Activated CD4-positive, alpha-beta T cell treated with anti-CD3 and anti-CD28 coated beads, Interleukin-10, Interleukin-2, amounts not matched to agents 100 ng/mL and 50 ng/mL, durations not matched to agents 16 hours and 8 hours (primary cell): ENCODE results near the gene SLC24A4.

Experiments used
- DNase-seq: peaks from one replicate; pipeline ENCODE4 v3.0.0-alpha.2; 2020

The SLC24A4 gene

DNA sequence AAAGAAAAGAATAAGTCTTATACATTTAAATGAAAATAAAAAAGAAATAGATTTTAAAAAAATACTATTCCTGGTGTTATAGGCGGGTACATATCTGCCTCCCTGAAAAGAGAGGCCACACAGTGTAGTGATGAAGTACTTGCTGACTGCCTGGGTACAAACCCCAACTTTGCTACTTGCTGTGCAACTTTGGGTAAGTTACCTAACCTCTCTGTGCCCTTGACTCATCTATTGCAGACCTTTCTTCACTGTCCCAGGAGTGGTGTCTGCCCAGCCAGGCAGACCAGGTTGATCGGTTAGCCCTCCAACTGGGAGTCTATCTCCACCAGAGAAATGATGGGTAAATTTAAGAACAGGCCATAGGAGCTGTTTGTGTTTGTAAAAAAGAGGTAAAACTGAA, 82.0 kb downstream of the SLC24A4 start:
- no peak for DNase-seq

DNA sequence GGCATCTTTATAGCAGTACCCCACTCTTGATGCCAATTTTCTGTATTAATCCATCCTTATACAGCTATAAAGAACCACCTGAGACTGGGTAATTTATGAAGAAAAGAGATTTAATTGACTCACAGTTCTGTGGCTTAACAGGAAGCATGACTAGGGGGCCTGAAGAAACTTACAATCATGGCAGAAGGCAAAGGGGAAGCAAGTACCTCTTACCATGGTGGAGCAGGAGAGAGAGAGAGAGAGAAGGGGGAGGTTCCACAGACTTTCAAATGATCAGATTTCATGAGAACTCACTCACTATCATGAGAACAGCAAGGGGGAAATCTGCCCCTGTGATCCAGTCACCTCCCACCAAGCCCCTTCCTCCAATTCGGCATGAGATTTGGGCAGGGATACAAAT, 84.4 kb downstream of the SLC24A4 start:
- no peak for DNase-seq

GRCh38 chr14:92409043-92409442, 86.1 kb downstream of the SLC24A4 start:
- no peak for DNase-seq

GRCh38 chr14:92411135-92411534, 88.2 kb downstream of the SLC24A4 start:
- DNase-seq, result no peak

DNA sequence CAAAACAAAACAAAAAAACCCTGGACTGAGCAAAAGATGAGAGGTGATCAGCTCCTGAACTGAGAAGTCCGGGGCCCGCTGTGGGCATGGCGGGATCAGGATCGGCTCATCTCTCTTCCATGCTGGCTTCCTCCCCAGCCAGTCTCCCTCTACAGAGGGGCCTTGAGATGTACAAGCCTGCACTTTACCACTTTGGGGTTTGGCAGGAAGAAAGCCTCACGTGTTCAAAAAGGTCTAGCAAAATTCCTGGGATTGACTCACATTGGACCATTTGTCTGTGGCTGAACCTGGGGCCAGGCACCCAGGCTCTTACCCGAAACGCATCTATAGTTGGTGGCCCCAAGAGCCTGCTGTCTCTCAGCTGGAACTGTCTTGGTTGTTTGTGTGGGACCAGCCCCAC, 89.0 kb downstream of the SLC24A4 start:
- DNase-seq, result no peak

GRCh38 chr14:92412912-92413311, 89.9 kb downstream of the SLC24A4 start:
- DNase-seq, result no peak

GRCh38 chr14:92413379-92413778, 90.4 kb downstream of the SLC24A4 start:
- DNase-seq, result no peak

- DNase-seq, result no peak
Measured at GRCh38 chr14:92414690-92415445, 91.9 kb downstream of the SLC24A4 start.

- DNase-seq, result no peak
Measured at GRCh38 chr14:92415969-92416368, 93.0 kb downstream of the SLC24A4 start.

DNA sequence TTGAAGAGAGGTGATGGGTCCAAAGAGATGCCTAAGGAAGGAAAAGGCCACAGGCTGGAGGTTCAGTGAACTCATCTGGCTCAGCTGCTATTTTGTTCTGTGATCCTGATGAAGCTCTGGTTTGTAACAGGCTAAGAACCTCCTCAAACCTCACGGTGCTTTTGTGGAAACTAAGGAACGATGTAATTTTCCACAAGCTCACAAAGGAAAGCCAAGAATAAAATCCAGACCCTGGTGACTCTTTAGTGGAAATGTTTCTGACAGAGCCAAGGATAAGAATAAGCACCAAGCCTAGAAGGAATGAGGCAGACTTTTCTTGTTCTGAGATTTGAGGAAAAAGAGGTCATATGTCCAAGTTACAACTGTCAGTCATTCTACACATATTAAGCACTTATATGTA, 93.6 kb downstream of the SLC24A4 start:
- DNase-seq, result no peak

DNA sequence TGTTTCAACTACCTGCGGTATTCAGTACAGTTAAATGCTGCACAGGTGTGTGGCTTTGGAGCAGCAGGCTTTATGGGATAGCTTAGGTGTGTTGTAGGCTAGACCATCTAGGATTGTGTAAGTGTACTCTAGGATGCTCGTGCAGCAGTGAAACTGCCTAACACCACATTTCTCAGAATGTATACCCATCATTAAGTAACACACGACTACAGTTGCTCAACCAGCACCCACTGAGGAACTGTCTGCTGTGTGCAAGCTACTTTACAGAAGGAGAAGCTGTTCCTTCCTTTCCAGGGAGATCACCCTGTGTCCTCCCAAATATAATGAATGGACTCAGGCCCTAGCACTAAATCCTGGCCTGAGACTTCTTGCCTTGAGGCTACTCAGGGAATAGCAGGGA, 94.8 kb downstream of the SLC24A4 start:
- no peak for DNase-seq

- DNase-seq, result no peak
Measured at GRCh38 chr14:92421751-92422150, 98.8 kb downstream of the SLC24A4 start.

DNA sequence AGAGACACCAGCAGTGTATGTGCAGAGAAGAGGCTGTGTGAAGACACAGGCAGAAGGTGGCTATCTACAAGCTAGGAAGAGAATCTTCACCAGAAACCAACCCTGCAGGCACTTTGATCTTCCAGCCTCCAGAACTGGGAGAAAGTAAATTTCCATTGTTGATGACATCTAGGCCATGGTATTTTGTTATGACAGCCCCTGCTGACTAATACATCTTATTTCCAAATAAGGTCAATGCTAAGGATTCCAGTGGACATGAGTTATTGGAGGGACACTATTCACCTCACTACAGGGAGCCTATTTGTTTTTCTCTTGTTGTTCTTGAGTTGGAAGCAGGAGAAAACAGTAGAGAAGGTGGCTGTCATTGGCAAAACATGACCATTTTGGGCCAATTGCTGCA, 102.1 kb downstream of the SLC24A4 start:
- DNase-seq, result no peak

- DNase-seq, result no peak
Measured at GRCh38 chr14:92426237-92426636, 103.3 kb downstream of the SLC24A4 start.

- DNase-seq, result no peak
Measured at GRCh38 chr14:92427096-92427495, 104.1 kb downstream of the SLC24A4 start.

DNA sequence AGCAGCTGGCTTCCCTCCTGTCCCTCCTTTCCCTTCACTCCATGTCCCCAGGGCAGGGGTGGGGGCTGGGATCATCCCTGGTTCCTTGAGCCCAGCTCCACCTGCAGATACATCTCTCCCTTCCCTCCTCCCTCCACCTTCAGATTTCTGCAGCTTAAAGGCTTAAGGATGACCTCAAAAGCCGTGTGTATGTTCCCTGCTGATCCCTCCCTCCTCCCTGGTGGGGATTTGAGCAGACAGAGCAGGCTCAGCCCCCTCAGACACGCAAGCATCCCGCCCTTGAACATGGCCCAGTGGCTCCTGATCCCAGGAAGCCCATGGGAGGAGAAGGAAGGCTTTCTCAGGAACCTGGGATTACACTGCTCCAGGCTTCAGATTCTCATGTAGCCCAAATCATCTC, 107.7 kb downstream of the SLC24A4 start:
- DNase-seq, result no peak

GRCh38 chr14:92431199-92431725, 108.3 kb downstream of the SLC24A4 start:
- no peak for DNase-seq

DNA sequence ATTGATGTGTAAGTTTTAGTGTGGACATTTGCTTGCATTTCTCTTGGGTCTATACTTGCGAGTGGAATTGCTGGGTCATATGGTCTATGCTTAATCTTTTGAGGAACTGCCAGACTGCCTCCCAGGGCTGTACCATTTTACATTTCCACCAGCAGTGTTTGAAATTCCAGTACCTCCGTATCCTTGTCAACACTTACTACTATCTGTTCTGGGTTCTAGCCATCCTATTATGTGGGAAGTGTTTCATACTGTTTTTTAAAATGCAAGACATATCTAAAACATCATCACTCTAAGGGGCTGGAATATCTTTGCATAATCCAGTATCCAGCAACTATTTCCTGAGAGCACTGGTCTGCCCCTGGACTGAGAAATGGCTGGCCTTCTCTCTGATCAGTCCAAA, 110.4 kb downstream of the SLC24A4 start:
- DNase-seq, result no peak

GRCh38 chr14:92435154-92435553, 112.2 kb downstream of the SLC24A4 start:
- no peak for DNase-seq

DNA sequence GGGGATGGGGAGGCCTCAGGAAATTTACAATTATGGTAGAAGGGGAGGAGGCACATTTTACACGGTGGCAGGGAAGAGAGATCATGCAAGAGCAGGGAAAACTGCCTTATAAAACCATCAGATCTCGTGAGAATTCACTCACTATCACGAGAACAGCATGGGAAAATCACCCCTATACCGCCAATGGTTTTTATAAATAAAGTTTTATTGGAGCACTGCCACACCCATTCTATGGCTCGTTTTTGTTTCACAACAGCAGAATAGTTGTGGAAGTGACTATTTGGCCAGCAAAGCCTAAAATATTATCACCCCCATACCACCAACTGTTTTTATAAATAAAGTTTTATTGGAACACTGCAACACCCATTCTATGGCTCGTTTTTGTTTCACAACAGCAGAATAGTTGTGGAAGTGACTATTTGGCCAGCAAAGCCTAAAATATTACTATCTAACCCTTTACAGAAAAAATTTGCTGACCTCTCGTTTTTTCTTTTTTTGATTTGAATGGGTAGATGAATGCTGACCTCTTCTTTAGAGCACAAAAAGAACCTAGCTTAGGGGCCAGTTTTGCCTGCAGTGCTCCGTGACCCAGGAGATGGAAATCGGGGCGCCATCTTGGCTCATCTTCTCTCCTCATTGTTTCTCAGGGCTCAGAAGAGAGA, 113.3 kb downstream of the SLC24A4 start:
- no peak for DNase-seq

DNA sequence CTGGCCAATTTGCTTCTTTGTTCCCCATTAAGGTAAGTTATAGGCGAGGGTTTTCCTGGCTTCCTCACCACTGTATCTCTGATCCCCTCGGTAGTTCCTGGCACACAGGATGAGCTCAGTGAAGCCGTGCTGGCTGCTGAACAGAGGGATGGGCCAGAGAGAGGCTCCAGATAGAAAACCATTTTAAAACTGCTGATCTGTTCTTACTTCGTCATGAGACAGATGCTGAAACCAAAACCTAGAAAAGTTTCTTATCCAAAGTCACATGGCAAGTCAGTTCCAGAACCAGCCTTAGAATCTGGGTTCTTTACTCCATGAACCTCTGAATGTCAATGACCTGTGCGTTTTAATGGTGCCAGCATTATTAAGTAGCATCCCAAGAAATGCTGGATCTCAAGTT, 114.3 kb downstream of the SLC24A4 start:
- no peak for DNase-seq

- DNase-seq, result no peak
Measured at GRCh38 chr14:92437729-92438285, 114.8 kb downstream of the SLC24A4 start.

GRCh38 chr14:92439537-92440344, 116.8 kb downstream of the SLC24A4 start:
- no peak for DNase-seq
